AG08396 (cell line): ENCODE results near the gene EIPR1.

Experiments
- DNase-seq: peaks from one replicate; pipeline ENCODE4 v3.0.0; 2012; ENCODE audit warnings: low spot score, mixed read lengths

EIPR1 gene

GRCh38 chr2:3246928-3247714 lies 130.5 kb downstream of the EIPR1 start:
- no peak for DNase-seq

- DNase-seq: no peak
Measured at GRCh38 chr2:3246406-3246805, 131.2 kb downstream of the EIPR1 start.

GRCh38 chr2:3244486-3244885 lies 133.1 kb downstream of the EIPR1 start:
- no peak for DNase-seq

- DNase-seq: no peak
Measured at GRCh38 chr2:3243804-3244203, 133.8 kb downstream of the EIPR1 start.

GRCh38 chr2:3242747-3243369 lies 134.8 kb downstream of the EIPR1 start:
- DNase-seq: no peak

GRCh38 chr2:3241971-3242746 lies 135.5 kb downstream of the EIPR1 start:
- no peak for DNase-seq

- DNase-seq: no peak
Measured at GRCh38 chr2:3238951-3239841, 138.4 kb downstream of the EIPR1 start.

GRCh38 chr2:3236300-3237045 lies 141.1 kb downstream of the EIPR1 start:
- no peak for DNase-seq

- DNase-seq: no peak
Measured at GRCh38 chr2:3233877-3234276, 143.7 kb downstream of the EIPR1 start.

- no peak for DNase-seq
Measured at GRCh38 chr2:3229221-3229620, 148.4 kb downstream of the EIPR1 start.

GRCh38 chr2:3224681-3225080 lies 152.9 kb downstream of the EIPR1 start:
- DNase-seq: no peak

GRCh38 chr2:3223080-3223923 lies 154.3 kb downstream of the EIPR1 start:
- peak; percentile 42 for DNase-seq

- no peak for DNase-seq
Measured at GRCh38 chr2:3222636-3223035, 155.0 kb downstream of the EIPR1 start.

GRCh38 chr2:3219536-3219935 lies 158.1 kb downstream of the EIPR1 start:
- no peak for DNase-seq

GRCh38 chr2:3217646-3218045 lies 160.0 kb downstream of the EIPR1 start:
- DNase-seq: no peak

- DNase-seq: no peak
Measured at GRCh38 chr2:3216841-3217495, 160.7 kb downstream of the EIPR1 start.

- no peak for DNase-seq
Measured at GRCh38 chr2:3214806-3215404, 162.7 kb downstream of the EIPR1 start.

- DNase-seq: no peak
Measured at GRCh38 chr2:3214065-3214464, 163.6 kb downstream of the EIPR1 start.

- no peak for DNase-seq
Measured at GRCh38 chr2:3212984-3213383, 164.6 kb downstream of the EIPR1 start.

- no peak for DNase-seq
Measured at GRCh38 chr2:3212061-3212362, 165.6 kb downstream of the EIPR1 start.
